H1 (cell line): ENCODE results near the gene NRL. TPM values are rescaled to one million over a fixed set of nuclear protein-coding genes. Genes with fewer than 3 reads are reported as not detected.

Source experiments
- CTCF ChIA-PET: fragments of 300-600 bp; sonication (Branson Sonifier 250); formaldehyde crosslinking; loops from one replicate; lab custom pipeline; 2021; ENCODE audit not compliant: partially characterized antibody; lab: Charles Lee
- POLR2A ChIA-PET: fragments of 300-600 bp; sonication (Branson Sonifier 250); formaldehyde crosslinking; loops from one replicate; lab custom pipeline; 2021; ENCODE audit warnings: inconsistent platforms; ENCODE audit not compliant: partially characterized antibody; lab: Charles Lee
- DNase-seq, 2 experiments: peaks; one replicate each; pipeline versions ENCODE4 v3.0.0 to v3.0.0-alpha.2; 2010 to 2022; ENCODE audit warnings: low spot score in 2 of 2, low read depth in 1 of 2, mixed read lengths in 1 of 2
- FAIRE-seq: peaks from 2 replicates; lab custom pipeline; 2011; peaks lifted over from hg19 to GRCh38; lab: Jason Lieb, UNC
- H2AFZ ChIP-seq: 2 replicates; pipeline ENCODE4 v1.8.1; 2012; ENCODE audit warnings: low read length, inconsistent platforms
- H2AK5ac ChIP-seq: 2 replicates; pipeline ENCODE4 v1.6.1; 2013; ENCODE audit warnings: low read depth, low read length
- H2BK120ac ChIP-seq: replicated peaks from 2 replicates; pipeline ENCODE3; 2013; ENCODE audit warnings: low read depth, low read length, inconsistent platforms
- H2BK12ac ChIP-seq: 2 replicates; pipeline ENCODE4 v1.6.1; 2013; ENCODE audit warnings: low read depth, low read length
- H2BK15ac ChIP-seq: 2 replicates; pipeline ENCODE4 v1.6.1; 2013; ENCODE audit warnings: low read length
- H2BK20ac ChIP-seq: 2 replicates; pipeline ENCODE4 v1.6.1; 2013; ENCODE audit warnings: low read length
- H2BK5ac ChIP-seq: 2 replicates; pipeline ENCODE4 v1.6.1; 2013; ENCODE audit warnings: low read depth, low read length
- H3K14ac ChIP-seq: 2 replicates; pipeline ENCODE4 v1.6.1; 2013; ENCODE audit warnings: inconsistent platforms; ENCODE audit not compliant: insufficient read length
- H3K18ac ChIP-seq: 2 replicates; pipeline ENCODE4 v1.6.1; 2013; ENCODE audit warnings: low read length; ENCODE audit errors: extremely low read depth
- H3K23ac ChIP-seq: 2 replicates; pipeline ENCODE4 v1.6.1; 2013; ENCODE audit warnings: inconsistent platforms; ENCODE audit not compliant: insufficient read length
- H3K23me2 ChIP-seq: 2 replicates; pipeline ENCODE4 v1.6.1; 2013; ENCODE audit warnings: low read depth, low read length
- H3K27ac ChIP-seq: 2 replicates; pipeline ENCODE4 v1.6.1; 2011; ENCODE audit warnings: low read depth, low read length, inconsistent platforms
- H3K27me3 ChIP-seq, 4 experiments: replicated peaks in 1 of 4; 1 replicate in 1 of 4; 2 replicates in 3 of 4; pipeline versions ENCODE4 v1.6.1 to v1.8.1; 2011 to 2013; ENCODE audit warnings: low read length in 3 of 4, mild to moderate bottlenecking in 3 of 4, inconsistent platforms in 2 of 4, mixed read lengths in 2 of 4, moderate library complexity in 1 of 4; ENCODE audit not compliant: control insufficient read depth in 3 of 4, insufficient read depth in 3 of 4; ENCODE audit errors: extremely low read depth in 1 of 4
- H3K36me3 ChIP-seq, 4 experiments: 2 replicates each; pipeline versions ENCODE4 v1.6.1 to v1.8.1; 2011 to 2013; ENCODE audit warnings: mild to moderate bottlenecking in 4 of 4, low read length in 3 of 4, moderate library complexity in 2 of 4, control low read depth in 1 of 4, inconsistent platforms in 1 of 4; ENCODE audit not compliant: insufficient read depth in 4 of 4, control insufficient read depth in 2 of 4
- H3K4ac ChIP-seq: replicated peaks from 2 replicates; pipeline ENCODE3; 2013; ENCODE audit warnings: low read length, low read depth, mixed read lengths, inconsistent platforms; ENCODE audit not compliant: insufficient read length
- H3K4me1 ChIP-seq, 4 experiments: replicated peaks in 1 of 4; 1 replicate in 1 of 4; 2 replicates in 3 of 4; pipeline versions ENCODE4 v1.6.1 to v1.8.1; 2011 to 2013; ENCODE audit warnings: low read length in 3 of 4, inconsistent platforms in 2 of 4, mixed read lengths in 1 of 4; ENCODE audit not compliant: insufficient read depth in 4 of 4, control insufficient read depth in 3 of 4
- H3K4me2 ChIP-seq, 2 experiments: 2 replicates each; pipeline versions ENCODE4 v1.6.1 to v1.8.1; 2011 to 2013; ENCODE audit warnings: low read depth in 2 of 2, low read length in 2 of 2, control low read depth in 1 of 2, inconsistent platforms in 1 of 2, mild to moderate bottlenecking in 1 of 2; ENCODE audit not compliant: insufficient read depth in 1 of 2
- H3K4me3 ChIP-seq, 4 experiments: fragments of 200-600, 300-600 bp in 1 of 4; sonication (generic), shearing (Covaris generic), sonication (Bioruptor Twin) in 1 of 4; 2 replicates each; pipeline versions ENCODE4 v1.5.1 to v1.8.1; 2011 to 2016; ENCODE audit warnings: low read length in 4 of 4, low read depth in 3 of 4, control low read depth in 2 of 4, inconsistent platforms in 2 of 4, mild to moderate bottlenecking in 2 of 4, mixed read lengths in 1 of 4, moderate library complexity in 1 of 4; ENCODE audit not compliant: insufficient read depth in 2 of 4; ENCODE audit errors: extremely low read depth in 1 of 4
- H3K56ac ChIP-seq: replicated peaks from 2 replicates; pipeline ENCODE3; 2013; ENCODE audit warnings: low read depth, mild to moderate bottlenecking, mixed read lengths, low read length, inconsistent platforms; ENCODE audit not compliant: insufficient read length
- H3K79me1 ChIP-seq: 2 replicates; pipeline ENCODE4 v1.6.1; 2013; ENCODE audit warnings: low read depth, low read length, control low read depth
- H3K79me2 ChIP-seq, 2 experiments: 2 replicates each; pipeline versions ENCODE4 v1.6.1 to v1.8.1; 2012 to 2013; ENCODE audit warnings: low read length in 2 of 2, mild to moderate bottlenecking in 2 of 2, inconsistent platforms in 1 of 2; ENCODE audit not compliant: insufficient read depth in 2 of 2, control insufficient read depth in 1 of 2
- H3K9ac ChIP-seq, 4 experiments: replicated peaks in 1 of 4; 1 replicate in 1 of 4; 2 replicates in 3 of 4; pipeline versions ENCODE4 v1.6.1 to v1.8.1; 2011 to 2013; ENCODE audit warnings: low read depth in 3 of 4, low read length in 3 of 4, control low read depth in 2 of 4, mild to moderate bottlenecking in 2 of 4, moderate library complexity in 2 of 4, inconsistent platforms in 1 of 4; ENCODE audit errors: extremely low read depth in 1 of 4
- H3K9me3 ChIP-seq, 2 experiments: 2 replicates each; pipeline versions ENCODE4 v1.6.1 to v1.8.1; 2012 to 2013; ENCODE audit warnings: mild to moderate bottlenecking in 2 of 2, moderate library complexity in 2 of 2, control low read depth in 1 of 2, inconsistent platforms in 1 of 2, low read depth in 1 of 2, low read length in 1 of 2, mixed read lengths in 1 of 2; ENCODE audit not compliant: insufficient read depth in 2 of 2
- H4K20me1 ChIP-seq, 2 experiments: replicated peaks in 1 of 2; 2 replicates each; pipeline versions ENCODE3 to v1.8.1; 2011 to 2013; ENCODE audit warnings: inconsistent platforms in 2 of 2, low read length in 2 of 2, mild to moderate bottlenecking in 1 of 2; ENCODE audit not compliant: insufficient read depth in 2 of 2, control insufficient read depth in 1 of 2
- H4K5ac ChIP-seq: 2 replicates; pipeline ENCODE4 v1.6.1; 2013; ENCODE audit warnings: low read length, low read depth, mixed read lengths, inconsistent platforms; ENCODE audit not compliant: insufficient read length
- H4K8ac ChIP-seq: 2 replicates; pipeline ENCODE4 v1.8.0; 2013; ENCODE audit warnings: mild to moderate bottlenecking, moderate library complexity, low read length, inconsistent platforms; ENCODE audit not compliant: insufficient read depth; ENCODE audit errors: extremely low read depth
- H4K91ac ChIP-seq: replicated peaks from 2 replicates; pipeline ENCODE3; 2013; ENCODE audit warnings: low read length, mixed read lengths, inconsistent platforms; ENCODE audit not compliant: insufficient read length
- BRCA1 ChIP-seq: IDR thresholded peaks from 2 replicates; pipeline ENCODE4 v1.6.1; 2012; ENCODE audit warnings: low read depth, low read length, improper control_type of control experiment
- CREB1 ChIP-seq: IDR thresholded peaks from 2 replicates; pipeline ENCODE4 v1.6.1; 2012; ENCODE audit warnings: inconsistent platforms
- GTF2F1 ChIP-seq: IDR thresholded peaks from 2 replicates; pipeline ENCODE4 v1.6.1; 2012; ENCODE audit warnings: low read depth, low read length, improper control_type of control experiment, borderline replicate concordance
- JUN ChIP-seq: IDR thresholded peaks from 2 replicates; pipeline ENCODE4 v1.6.1; 2011; ENCODE audit warnings: low read depth, mild to moderate bottlenecking, improper control_type of control experiment, low read length
- RFX5 ChIP-seq: IDR thresholded peaks from 2 replicates; pipeline ENCODE4 v1.6.1; 2011; ENCODE audit warnings: low read depth, low read length, improper control_type of control experiment, borderline replicate concordance
- SP1 ChIP-seq: IDR thresholded peaks from 2 replicates; pipeline ENCODE4 v1.6.1; 2011; ENCODE audit warnings: low read depth, low read length
- WGBS, 2 experiments: shearing (Covaris generic) in 1 of 2; methylation state at CpG; one replicate each; pipeline versions ENCODE4 v1.1.6 to v1.1.7; 2013 to 2015; ENCODE audit warnings: low lambda C conversion rate in 2 of 2, mixed read lengths in 2 of 2, inconsistent platforms in 1 of 2, low coverage in 1 of 2, missing lambda C conversion rate in 1 of 2; ENCODE audit not compliant: insufficient replicate concordance in 2 of 2, insufficient coverage in 1 of 2, insufficient read length in 1 of 2; ENCODE audit errors: extremely low coverage in 1 of 2, missing lambda C conversion rate in 1 of 2; 5-methylcytosine and 5-hydroxymethylcytosine counted together
- polyA plus RNA-seq, 7 experiments: library from polyadenylated mRNA; depleted of rRNA in 3 of 7; stranded (reverse) in 5 of 7; unstranded in 2 of 7; fragments of >200 nt in 5 of 7; fragments of 200-250 nt in 2 of 7; gene quantifications; 1 replicate in 5 of 7; 2 replicates in 1 of 7; 4 replicates in 1 of 7; pipeline versions ENCODE4 v1.2.1 to v1.2.3, GENCODE V29; 2011 to 2013; ENCODE audit warnings: missing spikeins in 2 of 7, mixed read lengths in 2 of 7
- total RNA-seq: library from RNA; stranded (reverse); fragmentation: NEBNext Ultra II Directional; extraction: Animal tissue kit (Norgen Biotek cat#: 25700); gene quantifications from 2 replicates; pipeline ENCODE4 v1.2.1, GENCODE V29; 2021
- TF ChIP-seq, protein P1 (sequence below): IDR thresholded peaks from 2 replicates; pipeline ENCODE4 v1.6.1; 2012; ENCODE audit warnings: inconsistent platforms

NRL gene
- total and polyA plus RNA-seq, 2 of the 8 experiments (the other 6 are each of a cell fraction or from before 2014, with no cell fraction given): 1.1 to 2.2 TPM

DNA sequence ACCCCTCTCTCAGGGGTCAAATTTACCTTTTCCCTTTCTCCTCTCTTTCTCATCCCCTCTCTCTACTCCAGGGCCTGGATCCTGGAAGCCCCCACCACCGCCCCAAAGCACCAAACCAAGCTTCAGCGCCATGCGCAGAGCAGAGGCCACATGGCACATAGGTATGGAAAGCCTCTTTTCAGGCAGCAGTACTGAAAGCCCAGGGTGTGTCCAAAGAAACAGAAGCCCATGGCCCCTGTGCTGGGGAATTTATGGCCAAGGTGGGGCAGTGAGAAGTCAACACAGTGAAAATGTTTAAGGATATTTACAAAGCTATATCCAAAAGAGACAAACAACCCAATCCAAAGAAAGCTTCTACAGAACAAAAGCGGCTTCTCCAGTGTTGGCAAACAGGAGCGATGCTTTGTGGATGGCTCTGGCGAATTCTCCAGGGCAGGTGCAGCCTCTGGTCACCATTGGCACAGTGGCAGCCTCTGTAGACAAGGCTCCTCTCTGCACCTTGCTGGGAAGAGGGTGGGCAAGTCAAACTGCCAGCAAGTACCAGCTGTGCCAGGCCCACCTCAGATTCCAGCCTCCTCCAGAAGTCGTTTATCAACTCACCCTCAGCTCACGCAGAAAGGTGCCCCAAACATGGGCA, 48.1 kb downstream of the NRL start:
- H3K4ac ChIP-seq: no peak overlapping the region
- no peak overlapping the region for H4K8ac ChIP-seq
- H3K27ac ChIP-seq: no peak overlapping the region
- H3K36me3 ChIP-seq: no peaks in the 10 kb centered on the region
- H2BK5ac ChIP-seq: no peak overlapping the region
- no peak overlapping the region for H3K9ac ChIP-seq
- H3K4me1 ChIP-seq: no peaks in the 10 kb centered on the region
- CTCF ChIA-PET: interaction anchor here (0.8 to 23.8 kb wide), 9 partner anchors 9 to 114 kb away, joined by 3 to 316 read pairs (median 3); partner anchors contain the start of gene PCK2
- H3K18ac ChIP-seq: no peak overlapping the region
- H2BK120ac ChIP-seq: no peak overlapping the region
- H3K56ac ChIP-seq: no peak overlapping the region
- H3K23me2 ChIP-seq: no peaks in the 10 kb centered on the region
- H3K79me2 ChIP-seq: no peaks in the 10 kb centered on the region
- H2AK5ac ChIP-seq: no peak overlapping the region
- no peak overlapping the region for H2AFZ ChIP-seq
- POLR2A ChIA-PET: interaction anchor here (1.0 to 27.2 kb wide), 5 partner anchors 10 to 33 kb away, joined by 3 to 626 read pairs (median 6); partner anchors contain the start of genes CARMIL3 and PCK2
- DNase-seq (no peak), FAIRE-seq (no peak)
- H3K14ac ChIP-seq: no peak overlapping the region
- H3K27me3 ChIP-seq: no peaks in the 10 kb centered on the region; a peak in 1 of 7 replicates
- H4K20me1 ChIP-seq: no peaks in the 10 kb centered on the region
- H3K79me1 ChIP-seq: no peaks in the 10 kb centered on the region
- no peak overlapping the region for H2BK12ac ChIP-seq
- no peak overlapping the region for H4K5ac ChIP-seq
- no peak overlapping the region for H4K91ac ChIP-seq
- H2BK20ac ChIP-seq: no peak overlapping the region
- no peaks in the 10 kb centered on the region for H3K9me3 ChIP-seq
- H3K4me3 ChIP-seq: no peak overlapping the region
- no peak overlapping the region for H3K23ac ChIP-seq
- WGBS, 2 experiments: 89% methylated on average over 8 of the region's 8 CpGs; no CpG with 5 or more reads in 1 of the 2 experiments
- H2BK15ac ChIP-seq: no peak overlapping the region
- no peak overlapping the region for H3K4me2 ChIP-seq
- TF ChIP-seq BRCA1: no peak
- TF ChIP-seq SP1: no peak
- no peak for TF ChIP-seq GTF2F1
- TF ChIP-seq RFX5: no peak
- no peak for TF ChIP-seq CREB1
- TF ChIP-seq, protein P1, sequence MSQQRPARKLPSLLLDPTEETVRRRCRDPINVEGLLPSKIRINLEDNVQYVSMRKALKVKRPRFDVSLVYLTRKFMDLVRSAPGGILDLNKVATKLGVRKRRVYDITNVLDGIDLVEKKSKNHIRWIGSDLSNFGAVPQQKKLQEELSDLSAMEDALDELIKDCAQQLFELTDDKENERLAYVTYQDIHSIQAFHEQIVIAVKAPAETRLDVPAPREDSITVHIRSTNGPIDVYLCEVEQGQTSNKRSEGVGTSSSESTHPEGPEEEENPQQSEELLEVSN: no peak
- TF ChIP-seq JUN: no peak
